Glomerular endothelial cell (primary cell): Measurements from ENCODE around the gene ORAI3. TPM values are rescaled to one million over a fixed set of nuclear protein-coding genes. Genes with fewer than 3 reads are reported as not detected.
"Not testable (repeated sequence)": the region's sequence is repeated elsewhere in the genome, so short reads cannot be mapped to it uniquely, and the experiment has no call there.

Source experiments
- DNase-seq: peaks from one replicate; pipeline ENCODE4 v3.0.0-alpha.2; 2011; ENCODE audit warnings: low read depth, low spot score; ENCODE audit errors: extremely low read depth
- total RNA-seq: library from RNA; depleted of rRNA; stranded (reverse); fragments of >200 nt; gene quantifications from 2 replicates; pipeline ENCODE4 v1.2.3, GENCODE V29; 2015

The ORAI3 gene
- total RNA-seq, 1 donor from 2014 or later, result 40.0 TPM

GRCh38 chr16:30923554-30924075 is 25.3 kb upstream of the ORAI3 start, which contains the start of gene FBXL19:
TSS of gene FBXL19 (plus strand) at chr16:30923572. CDS start at chr16:30925755, 2,183 bp downstream.
- DNase-seq, result no peak

GRCh38 chr16:30924076-30924912 is 24.6 kb upstream of the ORAI3 start:
- no peak for DNase-seq

- no peak for DNase-seq
Observed at GRCh38 chr16:30924913-30925631, 23.8 kb upstream of the ORAI3 start.

DNA sequence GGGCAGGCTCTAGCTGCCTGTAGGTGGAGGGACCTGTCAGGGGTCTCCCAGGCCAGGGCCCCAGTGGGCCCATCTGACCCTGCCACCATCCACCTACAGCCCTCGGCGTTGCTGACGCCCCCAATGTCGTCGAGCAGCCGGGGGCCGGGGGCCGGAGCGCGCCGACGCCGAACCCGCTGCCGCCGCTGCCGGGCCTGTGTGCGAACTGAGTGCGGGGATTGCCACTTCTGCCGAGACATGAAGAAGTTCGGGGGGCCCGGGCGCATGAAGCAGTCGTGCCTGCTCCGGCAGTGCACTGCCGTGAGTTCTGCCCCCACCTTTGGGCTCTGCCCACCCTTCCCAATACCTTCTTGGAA is 23.3 kb upstream of the ORAI3 start:
- DNase-seq, result no peak

- no peak for DNase-seq
Observed at GRCh38 chr16:30925995-30926811, 22.7 kb upstream of the ORAI3 start.

- DNase-seq, result no peak
Observed at GRCh38 chr16:30926937-30927788, 21.7 kb upstream of the ORAI3 start.

DNA sequence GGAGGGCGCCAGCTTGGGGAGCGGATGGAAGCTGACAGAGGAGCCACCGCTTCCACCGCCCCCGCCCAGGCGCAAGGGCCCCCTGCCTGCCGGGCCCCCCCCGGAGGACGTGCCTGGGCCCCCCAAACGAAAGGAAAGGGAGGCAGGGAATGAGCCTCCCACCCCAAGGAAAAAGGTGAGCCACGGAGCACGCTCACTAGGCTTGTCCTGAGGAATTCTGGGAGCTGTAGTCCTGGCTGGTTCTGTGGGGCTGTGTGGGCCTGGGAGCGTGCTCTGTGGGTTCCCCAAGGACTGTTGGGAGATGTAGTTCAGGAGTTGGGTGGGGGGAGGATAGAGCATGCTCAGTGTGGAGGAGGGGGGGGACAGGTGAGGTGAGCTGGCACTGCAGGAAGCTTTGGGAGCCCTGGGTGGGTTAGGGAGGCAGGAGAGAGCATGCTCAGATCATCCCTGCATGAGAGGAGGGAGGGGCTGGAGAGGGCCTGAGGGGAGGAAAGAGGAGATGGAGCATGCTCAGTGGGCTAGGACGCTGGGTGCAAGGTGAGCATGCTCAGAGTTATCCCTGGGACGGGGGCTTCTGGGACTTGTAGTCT is 21.0 kb upstream of the ORAI3 start:
- DNase-seq, result no peak

- DNase-seq, result no peak
Observed at GRCh38 chr16:30928390-30928789, 20.5 kb upstream of the ORAI3 start.

DNA sequence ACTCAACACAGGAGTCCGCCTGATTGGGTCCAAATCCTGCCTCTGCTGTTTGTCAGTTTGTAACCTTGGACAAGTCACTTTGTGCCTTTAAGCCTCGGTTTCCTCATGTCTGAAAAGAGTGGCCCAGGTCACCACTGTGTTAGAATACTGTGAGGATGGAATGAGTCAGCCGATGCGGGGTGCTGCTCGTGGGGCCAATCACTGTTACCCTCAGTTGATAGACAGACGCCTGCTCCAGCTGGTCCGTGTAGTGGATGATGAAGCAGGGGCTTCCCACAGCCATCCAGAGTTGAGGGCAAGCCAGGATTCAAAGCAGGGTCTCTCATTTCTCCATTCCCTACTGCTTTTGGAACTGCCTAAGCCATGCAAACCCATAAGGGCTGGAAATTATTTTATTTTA is 19.7 kb upstream of the ORAI3 start:
- DNase-seq, result no peak

DNA sequence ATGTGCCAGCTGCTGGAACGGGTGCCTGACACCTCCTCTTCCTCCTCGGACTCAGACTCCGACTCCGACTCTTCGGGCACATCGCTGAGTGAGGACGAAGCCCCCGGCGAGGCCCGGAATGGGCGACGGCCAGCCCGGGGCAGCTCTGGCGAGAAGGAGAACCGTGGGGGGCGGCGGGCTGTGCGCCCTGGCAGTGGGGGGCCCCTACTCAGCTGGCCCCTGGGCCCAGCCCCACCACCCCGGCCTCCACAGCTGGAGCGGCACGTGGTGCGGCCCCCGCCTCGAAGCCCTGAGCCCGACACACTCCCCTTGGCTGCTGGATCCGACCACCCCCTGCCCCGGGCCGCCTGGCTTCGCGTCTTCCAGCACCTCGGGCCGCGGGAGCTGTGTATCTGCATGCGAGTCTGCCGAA is 18.7 kb upstream of the ORAI3 start:
- no peak for DNase-seq

DNA sequence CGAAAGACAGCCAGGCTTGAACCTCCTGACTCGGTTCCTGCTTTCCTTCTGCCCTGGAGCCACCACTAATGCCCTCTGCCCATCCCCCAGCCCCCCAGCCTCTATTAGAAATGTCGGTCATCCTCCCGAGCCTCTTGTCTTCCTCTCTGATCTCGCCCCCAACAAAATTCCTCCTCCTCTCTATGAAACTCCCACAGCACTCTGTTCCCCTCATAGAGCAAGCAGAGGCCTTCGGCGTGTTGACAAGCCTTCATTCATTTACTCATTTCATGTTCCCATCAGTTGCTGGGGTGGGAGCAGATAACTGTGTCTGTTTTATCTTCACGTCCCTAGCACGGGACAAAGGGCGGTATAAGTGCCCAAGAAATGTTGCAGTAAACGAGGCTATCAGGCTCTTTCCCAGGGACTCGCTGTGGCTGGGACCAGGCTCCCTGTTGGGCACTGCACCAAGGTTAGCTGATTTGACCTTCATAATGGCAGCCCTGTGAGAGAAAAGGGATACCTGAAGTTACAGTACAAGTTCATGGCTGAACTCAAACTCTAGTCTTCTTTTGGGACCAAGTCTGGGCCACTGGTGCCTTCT is 17.7 kb upstream of the ORAI3 start:
- DNase-seq, result no peak

DNA sequence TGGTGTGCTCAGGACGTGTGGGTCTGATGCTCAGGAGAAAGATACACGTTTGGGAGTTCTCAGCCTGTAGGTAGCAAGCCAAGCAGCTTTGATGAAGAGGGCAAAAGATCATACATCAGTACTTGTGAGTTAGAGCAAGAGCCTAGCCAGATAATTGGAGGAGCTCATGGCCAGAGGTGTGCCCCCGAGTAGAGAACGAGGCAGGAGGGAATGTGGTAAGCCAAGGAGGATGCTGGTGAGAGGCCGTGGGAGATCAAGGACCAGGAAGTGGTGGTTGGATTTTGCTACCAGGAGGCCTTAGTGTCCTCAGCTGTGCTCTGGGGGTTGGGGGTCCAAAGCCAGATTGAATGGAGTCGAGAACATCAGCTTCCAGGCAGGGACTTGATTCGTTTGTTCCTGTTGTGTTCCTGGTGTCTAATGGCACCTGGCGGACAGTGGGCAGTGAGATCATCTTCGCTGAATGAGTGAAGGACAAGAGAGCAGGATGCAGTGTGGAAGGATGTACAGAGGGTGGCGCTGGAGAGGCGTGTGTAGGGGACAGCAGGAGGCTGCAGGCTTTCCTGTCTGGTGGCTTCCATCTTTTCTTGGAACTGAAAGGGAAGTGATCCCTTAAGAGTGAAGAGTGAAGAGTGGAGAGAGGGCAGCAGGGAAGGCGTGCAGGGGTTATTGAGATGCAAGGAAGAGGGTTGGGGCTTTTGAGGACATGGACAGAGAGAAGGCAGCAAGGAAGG is 13.9 kb upstream of the ORAI3 start:
- no peak for DNase-seq

DNA sequence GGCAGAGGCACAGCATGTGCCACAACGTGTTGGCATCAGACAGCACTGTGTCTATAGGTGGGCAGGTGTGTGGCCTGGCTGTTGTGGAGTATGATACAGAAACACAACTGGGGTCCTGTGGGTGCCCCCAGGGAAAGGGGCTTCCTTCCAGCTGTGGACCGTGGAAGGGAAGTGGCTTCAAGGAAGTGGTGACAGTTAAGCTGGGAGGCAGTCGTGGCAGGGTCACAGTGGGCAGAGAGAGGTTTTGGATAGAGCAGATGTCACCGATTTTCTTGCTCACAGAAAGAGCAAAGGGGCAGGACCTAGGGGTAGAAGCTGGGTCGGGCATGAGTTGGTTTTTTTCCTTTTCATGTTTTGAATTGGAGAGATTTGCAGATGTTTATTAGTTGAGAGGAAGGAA is 11.2 kb upstream of the ORAI3 start:
- DNase-seq, result no peak

DNA sequence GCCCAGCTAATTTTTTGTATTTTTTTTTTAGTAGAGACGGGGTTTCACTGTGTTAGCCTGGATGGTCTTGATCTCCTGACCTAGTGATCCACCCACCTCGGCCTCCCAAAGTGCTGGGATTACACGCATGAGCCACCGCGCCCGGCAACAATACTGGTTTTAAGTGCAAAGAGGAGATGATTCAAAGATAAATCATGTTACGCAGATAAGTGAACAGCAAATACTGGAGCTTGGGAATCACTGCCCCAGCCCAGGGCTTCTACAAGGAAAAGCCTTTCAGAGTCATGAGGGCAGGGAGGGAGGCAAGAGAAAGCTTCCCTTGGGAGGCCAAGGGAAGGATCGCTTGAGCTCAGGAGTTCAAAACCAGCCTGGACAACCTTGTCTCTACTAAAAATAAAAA is 9.3 kb upstream of the ORAI3 start:
- not testable (repeated sequence) for DNase-seq

GRCh38 chr16:30941600-30942425 is 7.1 kb upstream of the ORAI3 start:
- DNase-seq, result no peak

DNA sequence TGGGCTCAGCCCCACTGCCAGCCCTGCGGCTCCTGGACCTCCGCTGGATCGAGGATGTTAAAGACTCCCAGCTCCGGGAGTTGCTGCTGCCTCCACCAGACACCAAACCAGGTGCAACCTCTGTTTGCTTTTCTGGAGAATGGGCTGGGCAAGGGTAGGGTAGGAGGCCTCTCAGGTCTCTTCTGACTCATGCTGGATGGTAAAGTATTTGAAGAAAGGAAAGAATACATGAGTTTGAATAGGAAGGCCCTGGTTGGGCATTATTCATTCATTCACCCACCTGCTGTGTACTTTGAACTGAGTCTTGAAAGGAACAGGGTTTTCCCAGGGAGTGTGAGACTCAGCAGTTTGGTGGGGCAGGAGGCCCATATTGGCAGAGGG is 6.5 kb upstream of the ORAI3 start:
- no peak for DNase-seq

DNA sequence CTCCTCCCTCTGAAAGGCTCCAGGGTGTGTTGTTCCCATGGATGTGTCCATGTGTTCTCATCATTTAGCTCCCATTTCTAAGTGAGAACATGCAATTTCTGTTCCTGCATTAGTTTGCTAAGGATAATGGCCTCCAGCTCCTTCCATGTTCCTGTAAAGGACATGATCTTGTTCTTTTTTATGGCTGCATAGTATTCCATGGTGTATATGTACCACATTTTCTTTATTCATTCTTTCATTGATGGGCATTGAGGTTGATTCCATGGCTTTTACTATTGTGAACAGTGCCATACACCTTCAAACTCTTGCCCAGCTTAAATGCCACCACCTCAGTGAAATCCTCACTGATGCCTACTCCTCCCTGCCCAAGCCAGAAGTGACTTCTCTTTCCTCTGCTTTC is 4.5 kb upstream of the ORAI3 start:
- no peak for DNase-seq
